Activated naive CD4-positive, alpha-beta T cell treated with anti-CD3 and anti-CD28 coated beads for 36 hours (primary cell): Measurements from ENCODE around the gene IPO7. TPM values are rescaled to one million over a fixed set of nuclear protein-coding genes. Genes with fewer than 3 reads are reported as not detected.
"Not testable (repeated sequence)": the region's sequence is repeated elsewhere in the genome, so short reads cannot be mapped to it uniquely, and the experiment has no call there.

Experiments
- CTCF ChIA-PET: fragments of 350-600 bp; sonication (Branson Sonifier 250); formaldehyde crosslinking; loops from one replicate; lab custom pipeline; 2021; ENCODE audit warnings: antibody characterized with exemption; lab: Charles Lee
- DNase-seq: peaks from one replicate; pipeline ENCODE4 v3.0.0-alpha.2; 2020
- H3K27ac Mint-ChIP-seq: one replicate; pipeline ENCODE4 v1.8.0; 2021; ENCODE audit warnings: mild to moderate bottlenecking, mixed read lengths
- H3K27me3 Mint-ChIP-seq: one replicate; pipeline ENCODE4 v1.8.0; 2021; ENCODE audit warnings: low read depth, mixed read lengths
- H3K36me3 Mint-ChIP-seq: one replicate; pipeline ENCODE4 v1.8.0; 2021; ENCODE audit warnings: low read depth, mixed read lengths
- H3K4me1 Mint-ChIP-seq: one replicate; pipeline ENCODE4 v1.8.0; 2021; ENCODE audit warnings: low read depth, mixed read lengths
- H3K4me3 Mint-ChIP-seq: one replicate; pipeline ENCODE4 v1.8.0; 2021; ENCODE audit warnings: mild to moderate bottlenecking, moderate library complexity, mixed read lengths
- H3K9me3 Mint-ChIP-seq: one replicate; pipeline ENCODE4 v1.8.0; 2021; ENCODE audit warnings: mixed read lengths
- intact Hi-C: fragments of 100-400 bp; cut with micrococcal nuclease; formaldehyde crosslinking; loops from one replicate; pipeline ENCODE4 v1.15.1; 2023
- total RNA-seq, 2 experiments: library from RNA; stranded (reverse); gene quantifications; one replicate each; pipeline ENCODE4 v1.2.3, GENCODE V29; 2021

The IPO7 gene
- total RNA-seq, 2 experiments from 2014 or later = 164 to 177 TPM

DNA sequence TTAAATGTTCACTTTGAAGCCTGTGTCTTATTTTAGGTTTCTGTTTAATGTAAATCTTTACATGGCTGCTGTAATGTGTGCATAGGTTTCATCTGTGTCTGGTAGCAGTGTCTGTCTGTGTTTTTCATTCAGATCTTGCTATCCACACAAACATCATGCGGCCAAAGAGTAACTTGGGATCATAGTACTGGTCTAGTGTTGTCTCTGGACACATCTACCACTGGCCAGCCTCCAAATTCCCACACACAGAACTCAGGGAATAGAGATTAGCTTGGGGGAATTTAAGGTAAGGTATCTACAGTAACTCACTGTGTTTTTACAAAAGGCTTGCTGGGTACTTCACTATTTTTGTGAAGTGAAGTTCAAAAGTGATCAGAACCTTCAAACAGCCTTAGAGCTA, 44.3 kb downstream of the IPO7 start:
- H3K36me3 Mint-ChIP-seq = peaks cover 48% of the 10 kb centered on the region
- no peak for DNase-seq
- H3K9me3 Mint-ChIP-seq = no peaks in the 10 kb centered on the region
- no peak overlapping the region for H3K4me3 Mint-ChIP-seq
- H3K27me3 Mint-ChIP-seq = no peaks in the 10 kb centered on the region
- no peaks in the 10 kb centered on the region for H3K4me1 Mint-ChIP-seq
- CTCF ChIA-PET = no interaction called here
- intact Hi-C loops = loop anchor here (5.0 kb wide), 1 partner anchor 41 kb away; no protein-coding TSS in a partner anchor
- H3K27ac Mint-ChIP-seq = no peak overlapping the region

DNA sequence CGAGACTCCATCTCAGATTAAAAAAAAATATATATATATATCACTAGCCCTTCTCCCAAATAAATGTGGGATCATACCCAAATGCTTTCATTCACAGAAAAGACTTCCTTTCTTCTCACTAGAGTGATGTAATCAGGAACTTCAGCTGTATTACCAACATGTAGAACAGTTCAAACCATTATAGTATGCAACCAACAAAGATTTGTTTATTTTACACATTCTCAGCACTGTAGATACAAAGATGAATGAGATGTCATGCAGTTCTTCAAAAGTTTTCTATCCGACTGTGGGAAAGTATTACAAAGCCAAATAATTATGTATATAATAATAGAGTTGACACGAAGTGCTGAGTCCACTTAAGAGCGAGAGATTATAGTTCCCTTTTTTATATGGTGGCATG, 54.2 kb downstream of the IPO7 start:
- intact Hi-C loops = no loop called here
- no peaks in the 10 kb centered on the region for H3K9me3 Mint-ChIP-seq
- H3K27ac Mint-ChIP-seq = no peak overlapping the region
- peaks cover 47% of the 10 kb centered on the region for H3K36me3 Mint-ChIP-seq
- H3K4me3 Mint-ChIP-seq = no peak overlapping the region
- no peaks in the 10 kb centered on the region for H3K27me3 Mint-ChIP-seq
- DNase-seq = no peak
- CTCF ChIA-PET = interaction anchor here (0.6 kb wide), 1 partner anchor 92 kb away, joined by 3 read pairs; no protein-coding TSS in a partner anchor
- no peaks in the 10 kb centered on the region for H3K4me1 Mint-ChIP-seq

GRCh38 chr11:9446230-9446629, 61.8 kb downstream of the IPO7 start:
- Mint-ChIP-seq H3K4me1 (peaks cover 6% of the 10 kb centered on the region), H3K36me3 (peaks cover 33% of the 10 kb centered on the region), H3K4me3 (no peak overlapping the region), H3K9me3 (peaks cover 2% of the 10 kb centered on the region), H3K27ac (no peak overlapping the region), H3K27me3 (no peaks in the 10 kb centered on the region)
- CTCF ChIA-PET = no interaction called here
- no peak for DNase-seq
- intact Hi-C loops = no loop called here

- DNase-seq = no peak
- Mint-ChIP-seq H3K9me3 (peaks cover 9% of the 10 kb centered on the region), H3K36me3 (peaks cover 26% of the 10 kb centered on the region), H3K4me3 (no peak overlapping the region), H3K27ac (no peak overlapping the region), H3K27me3 (no peaks in the 10 kb centered on the region), H3K4me1 (peaks cover 6% of the 10 kb centered on the region)
- intact Hi-C loops = no loop called here
- CTCF ChIA-PET = interaction anchor here (0.6 to 0.7 kb wide), 3 partner anchors 56 to 360 kb away, joined by 3 to 4 read pairs (median 4); no protein-coding TSS in a partner anchor
Observed at GRCh38 chr11:9448576-9449352, 64.3 kb downstream of the IPO7 start.

- H3K27ac Mint-ChIP-seq, CTCF ChIA-PET: not testable (repeated sequence)
Observed at GRCh38 chr11:9452023-9452422, 67.6 kb downstream of the IPO7 start.

GRCh38 chr11:9455722-9456121, 71.3 kb downstream of the IPO7 start:
- H3K36me3 Mint-ChIP-seq = peaks cover 7% of the 10 kb centered on the region
- H3K4me3 Mint-ChIP-seq = no peak overlapping the region
- no peak for DNase-seq

More at GRCh38 chr11:9452023-9452422, 67.6 kb downstream of the IPO7 start:
- H3K36me3 Mint-ChIP-seq = peaks cover 11% of the 10 kb centered on the region
- intact Hi-C loops, H3K4me1 Mint-ChIP-seq, H3K27me3 Mint-ChIP-seq, H3K4me3 Mint-ChIP-seq, H3K9me3 Mint-ChIP-seq, DNase-seq: not testable (repeated sequence)

GRCh38 chr11:9459667-9460321, 75.3 kb downstream of the IPO7 start:
- Mint-ChIP-seq H3K4me3 (peak overlapping the region; percentile 96), H3K9me3 (no peaks in the 10 kb centered on the region), H3K27me3 (no peaks in the 10 kb centered on the region), H3K4me1 (peaks cover 27% of the 10 kb centered on the region), H3K27ac (peak overlapping the region; percentile 99), H3K36me3 (peaks cover 9% of the 10 kb centered on the region)
- CTCF ChIA-PET = interaction anchor here (0.5 to 1.4 kb wide), 6 partner anchors 9 to 259 kb away, joined by 3 to 6 read pairs (median 3); no protein-coding TSS in a partner anchor
- DNase-seq = peak; percentile 58
- intact Hi-C loops = loop anchor here (1.0 to 5.0 kb wide), 20 partner anchors 75 to 1399 kb away; partner anchors contain the start of genes ADM, IPO7, NRIP3 and RPL27A

More at GRCh38 chr11:9455722-9456121, 71.3 kb downstream of the IPO7 start:
- intact Hi-C loops = no loop called here
- Mint-ChIP-seq H3K9me3 (peaks cover 6% of the 10 kb centered on the region), H3K27ac (no peak overlapping the region), H3K27me3 (no peaks in the 10 kb centered on the region), H3K4me1 (peaks cover 5% of the 10 kb centered on the region)
- CTCF ChIA-PET = no interaction called here

DNA sequence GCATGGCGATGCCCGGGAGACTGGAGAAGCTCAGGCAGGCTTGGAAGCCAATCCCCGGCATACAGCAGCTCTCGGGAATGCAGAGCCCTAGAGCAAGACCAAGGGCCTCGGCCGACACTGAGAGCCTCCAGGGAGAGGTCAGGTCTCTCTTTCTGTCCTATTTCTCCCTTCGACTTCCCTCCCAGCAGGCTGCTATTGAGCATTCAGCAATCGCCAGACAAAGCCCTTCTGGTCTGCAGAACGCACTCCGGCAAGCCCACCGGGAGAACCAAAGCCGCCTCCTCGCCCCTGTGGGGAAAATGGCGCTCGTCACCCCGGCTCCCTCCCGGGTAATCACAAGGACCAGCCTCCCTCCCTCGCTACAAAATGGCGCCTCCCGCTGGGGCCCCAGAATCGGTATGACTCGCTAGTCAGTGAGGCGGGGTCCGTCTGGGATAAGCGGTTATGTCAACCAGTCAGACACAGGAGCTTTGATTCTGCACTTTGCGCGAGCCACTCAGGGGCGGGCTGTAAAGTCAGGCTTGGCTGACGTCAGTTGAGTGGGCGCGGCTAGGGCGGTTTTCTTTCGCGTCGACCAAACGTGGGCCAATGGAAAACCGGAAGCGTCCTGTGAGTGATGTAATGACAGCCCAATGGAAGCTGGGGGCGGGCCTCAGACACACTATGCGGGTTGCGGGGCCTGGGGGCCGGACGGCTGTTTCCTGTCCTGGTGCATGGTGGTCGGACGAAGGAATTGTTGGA, 76.0 kb downstream of the IPO7 start, which contains the start of gene ZNF143:
TSS of gene ZNF143 (plus strand) at position 691 of the 741 bp plus-strand sequence. CDS start 10,297 bp downstream, outside the sequence.
- intact Hi-C loops = loop anchor here (1.0 to 5.0 kb wide), 20 partner anchors 76 to 1398 kb away; partner anchors contain the start of genes ADM, IPO7, NRIP3 and RPL27A
- no peaks in the 10 kb centered on the region for H3K27me3 Mint-ChIP-seq
- no peaks in the 10 kb centered on the region for H3K9me3 Mint-ChIP-seq

GRCh38 chr11:9461063-9461759, 76.8 kb downstream of the IPO7 start:
- peaks cover 27% of the 10 kb centered on the region for H3K4me1 Mint-ChIP-seq
- CTCF ChIA-PET = interaction anchor here (0.6 to 1.2 kb wide), 6 partner anchors 134 to 401 kb away, joined by 3 to 5 read pairs (median 4); no protein-coding TSS in a partner anchor
- H3K27ac Mint-ChIP-seq = peak overlapping the region; percentile 99

More for the DNA sequence above, 76.0 kb downstream of the IPO7 start, which contains the start of gene ZNF143:
- Mint-ChIP-seq H3K4me1 (peaks cover 27% of the 10 kb centered on the region), H3K4me3 (peak within 1 kb of the TSS; percentile 96), H3K36me3 (peaks cover 9% of the 10 kb centered on the region), H3K27ac (peak within 1 kb of the TSS; percentile 99)
- CTCF ChIA-PET = interaction anchor here (0.7 to 1.4 kb wide), 5 partner anchors 46 to 260 kb away, joined by 3 to 6 read pairs (median 3); no protein-coding TSS in a partner anchor
- peak; percentile 100 for DNase-seq

GRCh38 chr11:9461760-9462134, 77.3 kb downstream of the IPO7 start:
- H3K27ac Mint-ChIP-seq = peak overlapping the region; percentile 99
- intact Hi-C loops = loop anchor here (2.0 to 5.0 kb wide), 9 partner anchors 139 to 1397 kb away; partner anchors contain the start of genes ADM, NRIP3, RPL27A and TRIM66
- H3K4me1 Mint-ChIP-seq = peaks cover 27% of the 10 kb centered on the region
- CTCF ChIA-PET = interaction anchor here (0.6 to 0.7 kb wide), 3 partner anchors 134 to 401 kb away, joined by 3 to 5 read pairs (median 4); no protein-coding TSS in a partner anchor
- no peaks in the 10 kb centered on the region for H3K27me3 Mint-ChIP-seq
- peak overlapping the region; percentile 96 for H3K4me3 Mint-ChIP-seq
- H3K9me3 Mint-ChIP-seq = no peaks in the 10 kb centered on the region
- H3K36me3 Mint-ChIP-seq = peaks cover 9% of the 10 kb centered on the region
- no peak for DNase-seq

More at GRCh38 chr11:9461063-9461759, 76.8 kb downstream of the IPO7 start:
- H3K36me3 Mint-ChIP-seq = peaks cover 9% of the 10 kb centered on the region
- peak; percentile 76 for DNase-seq
- no peaks in the 10 kb centered on the region for H3K27me3 Mint-ChIP-seq
- H3K9me3 Mint-ChIP-seq = no peaks in the 10 kb centered on the region
- H3K4me3 Mint-ChIP-seq = peak overlapping the region; percentile 96
- intact Hi-C loops = loop anchor here (2.0 to 5.0 kb wide), 9 partner anchors 140 to 1398 kb away; partner anchors contain the start of genes ADM, NRIP3, RPL27A and TRIM66
